Type B pancreatic cell (in vitro differentiated cells): ENCODE results near the gene UBXN11. TPM values are rescaled to one million over a fixed set of nuclear protein-coding genes. Genes with fewer than 3 reads are reported as not detected.

Experiments
- DNase-seq: peaks from one replicate; pipeline ENCODE4 v3.0.0; 2021; ENCODE audit warnings: mixed read lengths; ENCODE audit not compliant: unreplicated experiment; ENCODE audit errors: extremely low spot score
- H3K27ac Mint-ChIP-seq: 2 replicates; pipeline ENCODE4 v1.8.0; 2021; ENCODE audit warnings: mild to moderate bottlenecking, mixed read lengths
- H3K27me3 Mint-ChIP-seq: 2 replicates; pipeline ENCODE4 v1.8.0; 2021; ENCODE audit warnings: mixed read lengths
- H3K36me3 Mint-ChIP-seq: 2 replicates; pipeline ENCODE4 v1.8.0; 2021; ENCODE audit warnings: mixed read lengths
- H3K4me1 Mint-ChIP-seq: one replicate; pipeline ENCODE4 v1.8.0; 2021; ENCODE audit warnings: mixed read lengths; ENCODE audit not compliant: unreplicated experiment
- H3K4me3 Mint-ChIP-seq: 2 replicates; pipeline ENCODE4 v1.8.0; 2021; ENCODE audit warnings: mild to moderate bottlenecking, mixed read lengths
- H3K9me3 Mint-ChIP-seq: 2 replicates; pipeline ENCODE4 v1.8.0; 2021; ENCODE audit warnings: mixed read lengths
- total RNA-seq: library from RNA; stranded (reverse); gene quantifications from 2 replicates; pipeline ENCODE4 v1.2.1, GENCODE V29; 2021; ENCODE audit warnings: low replicate concordance
- TF ChIP-seq, protein P1 (sequence below): fragments of 200-600 bp; sonication (generic); conservative IDR thresholded peaks from 2 replicates; pipeline ENCODE4 v1.5.0; 2021; ENCODE audit warnings: antibody characterized with exemption, mild to moderate bottlenecking

The UBXN11 gene
- total RNA-seq, 1 donor from 2014 or later: 50.5 TPM

DNA sequence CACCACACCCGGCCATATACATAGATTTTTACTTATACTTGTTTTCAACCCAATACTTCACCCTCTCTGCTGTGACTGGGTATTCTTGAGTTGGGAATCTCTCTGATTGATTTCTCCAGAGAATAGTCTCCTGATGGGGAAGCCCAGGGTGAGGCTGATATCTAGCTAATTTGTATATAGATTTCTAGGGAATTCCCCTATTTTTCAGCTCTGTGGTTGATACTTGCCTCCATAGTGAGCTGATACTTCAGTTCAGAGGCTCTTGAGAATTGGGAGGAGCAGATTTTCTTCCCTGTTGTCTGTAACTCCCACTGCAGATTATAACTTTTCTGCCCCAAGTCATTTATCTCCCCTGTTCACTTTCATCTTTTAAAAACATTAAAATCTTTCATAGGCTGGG is 41.0 kb downstream of the UBXN11 start:
- DNase-seq: no peak
- TF ChIP-seq, protein P1, sequence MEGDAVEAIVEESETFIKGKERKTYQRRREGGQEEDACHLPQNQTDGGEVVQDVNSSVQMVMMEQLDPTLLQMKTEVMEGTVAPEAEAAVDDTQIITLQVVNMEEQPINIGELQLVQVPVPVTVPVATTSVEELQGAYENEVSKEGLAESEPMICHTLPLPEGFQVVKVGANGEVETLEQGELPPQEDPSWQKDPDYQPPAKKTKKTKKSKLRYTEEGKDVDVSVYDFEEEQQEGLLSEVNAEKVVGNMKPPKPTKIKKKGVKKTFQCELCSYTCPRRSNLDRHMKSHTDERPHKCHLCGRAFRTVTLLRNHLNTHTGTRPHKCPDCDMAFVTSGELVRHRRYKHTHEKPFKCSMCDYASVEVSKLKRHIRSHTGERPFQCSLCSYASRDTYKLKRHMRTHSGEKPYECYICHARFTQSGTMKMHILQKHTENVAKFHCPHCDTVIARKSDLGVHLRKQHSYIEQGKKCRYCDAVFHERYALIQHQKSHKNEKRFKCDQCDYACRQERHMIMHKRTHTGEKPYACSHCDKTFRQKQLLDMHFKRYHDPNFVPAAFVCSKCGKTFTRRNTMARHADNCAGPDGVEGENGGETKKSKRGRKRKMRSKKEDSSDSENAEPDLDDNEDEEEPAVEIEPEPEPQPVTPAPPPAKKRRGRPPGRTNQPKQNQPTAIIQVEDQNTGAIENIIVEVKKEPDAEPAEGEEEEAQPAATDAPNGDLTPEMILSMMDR: no peak
- Mint-ChIP-seq H3K4me3 (no peak overlapping the region), H3K4me1 (no peaks in the 10 kb centered on the region), H3K27ac (no peak overlapping the region), H3K9me3 (no peaks in the 10 kb centered on the region), H3K27me3 (no peaks in the 10 kb centered on the region), H3K36me3 (peaks cover 29% of the 10 kb centered on the region)

- H3K27ac Mint-ChIP-seq: no peak overlapping the region
- no peaks in the 10 kb centered on the region for H3K27me3 Mint-ChIP-seq
- peaks cover 26% of the 10 kb centered on the region for H3K36me3 Mint-ChIP-seq
- no peak overlapping the region for H3K4me3 Mint-ChIP-seq
- TF ChIP-seq, protein P1: no peak
- DNase-seq: no peak
- H3K4me1 Mint-ChIP-seq: no peaks in the 10 kb centered on the region
- no peaks in the 10 kb centered on the region for H3K9me3 Mint-ChIP-seq
These were observed 43.2 kb downstream of the UBXN11 start for GRCh38 chr1:26263212-26263611.

DNA sequence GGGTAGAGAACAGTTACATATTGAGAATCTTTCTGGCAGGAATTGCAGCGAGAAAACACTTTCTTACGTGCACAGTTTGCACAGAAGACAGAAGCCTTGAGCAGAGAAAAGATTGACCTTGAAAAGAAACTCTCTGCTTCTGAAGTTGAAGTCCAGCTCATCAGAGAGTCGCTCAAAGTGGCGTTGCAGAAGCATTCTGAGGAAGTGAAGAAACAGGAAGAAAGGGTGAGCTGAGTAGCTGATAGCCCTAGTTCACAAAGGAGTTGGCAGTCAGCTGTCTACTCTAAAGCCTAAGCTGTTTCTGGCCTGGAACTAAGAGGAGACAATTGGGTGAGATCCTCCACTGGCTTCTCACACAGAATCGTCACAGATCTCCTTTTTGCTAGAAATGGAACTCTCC is 46.9 kb downstream of the UBXN11 start:
- no peak for DNase-seq
- Mint-ChIP-seq H3K4me3 (no peak overlapping the region), H3K27ac (no peak overlapping the region), H3K4me1 (no peaks in the 10 kb centered on the region), H3K27me3 (no peaks in the 10 kb centered on the region), H3K36me3 (peaks cover 22% of the 10 kb centered on the region), H3K9me3 (no peaks in the 10 kb centered on the region)
- TF ChIP-seq, protein P1: no peak

DNA sequence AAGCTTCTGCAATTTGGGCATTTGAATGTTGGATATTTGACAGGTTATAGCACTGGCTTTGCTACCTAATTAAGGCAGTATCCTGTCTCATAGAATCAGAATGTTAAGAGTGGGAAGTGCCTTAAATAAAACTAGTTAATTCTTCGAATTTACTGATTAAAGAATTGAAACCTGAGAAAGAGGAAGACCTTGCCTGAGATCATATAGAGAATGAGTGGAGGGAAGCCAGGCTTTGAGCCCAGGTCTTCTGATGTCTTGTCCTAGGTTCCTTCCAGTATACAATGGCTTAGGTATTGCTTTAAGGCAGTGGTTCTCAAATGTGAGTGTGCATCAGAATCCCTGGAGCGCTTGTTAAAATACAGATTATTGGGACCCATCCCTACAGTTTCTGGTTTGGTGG is 47.4 kb downstream of the UBXN11 start:
- no peaks in the 10 kb centered on the region for H3K27me3 Mint-ChIP-seq
- DNase-seq: no peak
- no peaks in the 10 kb centered on the region for H3K9me3 Mint-ChIP-seq
- TF ChIP-seq, protein P1: no peak
- peaks cover 25% of the 10 kb centered on the region for H3K36me3 Mint-ChIP-seq
- no peak overlapping the region for H3K27ac Mint-ChIP-seq
- H3K4me1 Mint-ChIP-seq: no peaks in the 10 kb centered on the region
- no peak overlapping the region for H3K4me3 Mint-ChIP-seq

GRCh38 chr1:26257222-26257621 is 49.2 kb downstream of the UBXN11 start:
- H3K36me3 Mint-ChIP-seq: peaks cover 23% of the 10 kb centered on the region
- H3K9me3 Mint-ChIP-seq: no peaks in the 10 kb centered on the region
- no peak overlapping the region for H3K27ac Mint-ChIP-seq
- H3K4me1 Mint-ChIP-seq: no peaks in the 10 kb centered on the region
- no peak for DNase-seq
- H3K27me3 Mint-ChIP-seq: no peaks in the 10 kb centered on the region
- H3K4me3 Mint-ChIP-seq: no peak overlapping the region
- TF ChIP-seq, protein P1: no peak

DNA sequence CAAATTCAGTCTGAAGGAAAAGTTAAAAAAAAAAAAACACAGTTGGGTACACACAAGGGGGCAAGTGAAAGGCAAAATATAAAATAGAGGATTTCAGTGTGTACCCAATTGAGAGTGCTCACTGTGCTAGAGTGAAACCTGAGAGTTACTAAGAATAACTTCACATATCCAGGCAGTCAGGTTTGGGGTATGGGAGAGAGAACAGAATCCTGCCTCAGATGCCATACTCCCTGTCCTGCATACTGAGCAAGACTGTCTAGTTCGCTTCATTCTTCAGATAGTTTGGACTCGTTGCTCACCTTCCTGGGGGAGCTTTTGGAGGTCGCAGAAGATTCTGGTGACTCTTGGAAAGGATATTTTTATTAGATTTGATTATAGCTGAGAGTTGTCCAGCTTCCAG is 52.0 kb downstream of the UBXN11 start:
- H3K4me3 Mint-ChIP-seq: no peak overlapping the region
- H3K27ac Mint-ChIP-seq: no peak overlapping the region
- TF ChIP-seq, protein P1: no peak
- H3K4me1 Mint-ChIP-seq: no peaks in the 10 kb centered on the region
- no peak for DNase-seq
- no peaks in the 10 kb centered on the region for H3K9me3 Mint-ChIP-seq
- peaks cover 23% of the 10 kb centered on the region for H3K36me3 Mint-ChIP-seq
- no peaks in the 10 kb centered on the region for H3K27me3 Mint-ChIP-seq
